Breast epithelium (tissue), 3 donors: ENCODE data around the gene WDR74.

Experiments
- POLR2A ChIP-seq: fragments of 450-650 bp; IDR thresholded peaks from one replicate; pipeline ENCODE4 v1.6.1; 2016; ENCODE audit warnings: antibody characterized with exemption, mild to moderate bottlenecking, moderate library complexity
- TF ChIP-seq, protein P1 (sequence below), 3 donors: fragments of 450-650 bp; IDR thresholded peaks; one replicate each; pipeline ENCODE4 v1.5.1; 2016 to 2017; ENCODE audit warnings: antibody characterized with exemption in 3 of 3, mild to moderate bottlenecking in 3 of 3, moderate library complexity in 3 of 3

DNA sequence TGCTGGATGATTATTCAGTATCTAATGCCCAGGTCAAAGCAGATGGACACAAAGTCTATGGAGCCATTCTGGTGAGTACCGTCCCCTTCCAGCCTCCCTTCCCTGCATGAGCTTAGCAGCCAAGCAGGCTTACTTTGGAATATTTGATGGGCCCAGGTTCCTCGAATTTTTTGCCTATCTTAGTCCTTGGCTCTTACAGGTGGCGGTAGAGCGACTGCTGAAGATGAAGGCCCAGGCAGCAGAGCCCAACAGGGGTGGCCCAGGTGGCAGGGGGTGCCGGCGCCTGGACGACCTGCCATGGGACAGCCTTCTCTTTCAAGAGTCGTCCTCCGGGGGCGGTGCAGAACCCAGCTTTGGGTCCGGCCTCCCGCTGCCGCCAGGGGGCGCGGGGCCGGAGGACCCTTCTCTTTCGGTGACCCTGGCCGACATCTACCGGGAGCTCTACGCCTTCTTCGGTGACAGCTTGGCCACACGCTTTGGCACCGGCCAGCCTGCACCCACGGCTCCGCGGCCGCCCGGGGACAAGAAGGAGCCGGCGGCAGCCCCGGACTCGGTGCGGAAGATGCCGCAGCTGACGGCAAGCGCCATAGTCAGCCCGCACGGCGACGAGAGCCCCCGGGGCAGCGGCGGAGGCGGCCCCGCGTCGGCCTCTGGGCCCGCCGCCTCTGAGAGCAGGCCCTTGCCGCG, 52.9 kb downstream of the WDR74 start:
- TF ChIP-seq, protein P1, sequence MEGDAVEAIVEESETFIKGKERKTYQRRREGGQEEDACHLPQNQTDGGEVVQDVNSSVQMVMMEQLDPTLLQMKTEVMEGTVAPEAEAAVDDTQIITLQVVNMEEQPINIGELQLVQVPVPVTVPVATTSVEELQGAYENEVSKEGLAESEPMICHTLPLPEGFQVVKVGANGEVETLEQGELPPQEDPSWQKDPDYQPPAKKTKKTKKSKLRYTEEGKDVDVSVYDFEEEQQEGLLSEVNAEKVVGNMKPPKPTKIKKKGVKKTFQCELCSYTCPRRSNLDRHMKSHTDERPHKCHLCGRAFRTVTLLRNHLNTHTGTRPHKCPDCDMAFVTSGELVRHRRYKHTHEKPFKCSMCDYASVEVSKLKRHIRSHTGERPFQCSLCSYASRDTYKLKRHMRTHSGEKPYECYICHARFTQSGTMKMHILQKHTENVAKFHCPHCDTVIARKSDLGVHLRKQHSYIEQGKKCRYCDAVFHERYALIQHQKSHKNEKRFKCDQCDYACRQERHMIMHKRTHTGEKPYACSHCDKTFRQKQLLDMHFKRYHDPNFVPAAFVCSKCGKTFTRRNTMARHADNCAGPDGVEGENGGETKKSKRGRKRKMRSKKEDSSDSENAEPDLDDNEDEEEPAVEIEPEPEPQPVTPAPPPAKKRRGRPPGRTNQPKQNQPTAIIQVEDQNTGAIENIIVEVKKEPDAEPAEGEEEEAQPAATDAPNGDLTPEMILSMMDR (IDR thresholded peaks at IDR 0.05) = peak; percentile 93 to 97 (median 95)
- no peak for TF ChIP-seq POLR2A
